Fibroblast of lung (primary cell): ENCODE measurements around the gene MBNL1. TPM values are rescaled to one million over a fixed set of nuclear protein-coding genes. Genes with fewer than 3 reads are reported as not detected.

ENCODE experiments used
- DNase-seq, 2 donors: peaks; one replicate each; pipeline versions ENCODE4 v3.0.0 to v3.0.0-alpha.2; 2010; ENCODE audit warnings: low read depth in 2 of 2
- H2AFZ ChIP-seq: 2 replicates; pipeline ENCODE4 v1.5.1; 2012; ENCODE audit warnings: low read length, control low read depth, inconsistent platforms
- H3K27ac ChIP-seq: 2 replicates; pipeline ENCODE4 v1.5.1; 2011; ENCODE audit warnings: low read length, control low read depth; ENCODE audit not compliant: insufficient read depth
- H3K27me3 ChIP-seq: 2 replicates; pipeline ENCODE4 v1.5.1; 2011; ENCODE audit warnings: mild to moderate bottlenecking, low read length; ENCODE audit not compliant: control insufficient read depth, insufficient read depth
- H3K36me3 ChIP-seq: 2 replicates; pipeline ENCODE4 v1.5.1; 2011; ENCODE audit warnings: low read length; ENCODE audit not compliant: control insufficient read depth, insufficient read depth
- H3K4me1 ChIP-seq: 2 replicates; pipeline ENCODE4 v1.5.1; 2011; ENCODE audit warnings: low read length; ENCODE audit not compliant: control insufficient read depth, insufficient read depth; ENCODE audit errors: extremely low read depth
- H3K4me2 ChIP-seq: 2 replicates; pipeline ENCODE4 v1.5.1; 2011; ENCODE audit warnings: low read length, control low read depth; ENCODE audit not compliant: insufficient read depth; ENCODE audit errors: extremely low read depth
- H3K4me3 ChIP-seq, 4 experiments: fragments of 200-600 bp in 1 of 4; sonication (generic) in 1 of 4; replicated peaks in 1 of 4; 2 replicates each; pipeline ENCODE4 v1.5.1; 2011 to 2016; ENCODE audit warnings: low read length in 4 of 4, low read depth in 3 of 4, mild to moderate bottlenecking in 3 of 4, control low read depth in 2 of 4, inconsistent platforms in 1 of 4, mixed read lengths in 1 of 4; ENCODE audit not compliant: insufficient read depth in 1 of 4; ENCODE audit errors: control extremely low read depth in 1 of 4
- H3K79me2 ChIP-seq: 2 replicates; pipeline ENCODE4 v1.5.1; 2012; ENCODE audit warnings: mild to moderate bottlenecking, low read length, inconsistent platforms; ENCODE audit not compliant: control insufficient read depth, insufficient read depth
- H3K9ac ChIP-seq: 2 replicates; pipeline ENCODE4 v1.5.1; 2011; ENCODE audit warnings: mild to moderate bottlenecking, low read length, control low read depth; ENCODE audit not compliant: insufficient read depth
- H3K9me3 ChIP-seq: 2 replicates; pipeline ENCODE4 v1.5.1; 2012; ENCODE audit warnings: low read depth, low read length; ENCODE audit not compliant: control insufficient read depth, insufficient read depth
- H4K20me1 ChIP-seq: 2 replicates; pipeline ENCODE4 v1.5.1; 2011; ENCODE audit warnings: low read length; ENCODE audit not compliant: control insufficient read depth, insufficient read depth; ENCODE audit errors: extremely low read depth
- EZH2 ChIP-seq: IDR thresholded peaks from 2 replicates; pipeline ENCODE4 v1.5.1; 2012; ENCODE audit warnings: low read length, control low read depth, mild to moderate bottlenecking; ENCODE audit errors: missing control alignments
- polyA plus RNA-seq, 2 donors: library from polyadenylated mRNA; depleted of rRNA in 1 of 2; stranded (reverse) in 1 of 2; unstranded in 1 of 2; fragments of >200 nt; gene quantifications; 2 replicates each; pipeline ENCODE4 v1.2.1, GENCODE V29; 2011 to 2012; ENCODE audit warnings: missing spikeins in 1 of 2
- total RNA-seq: library from RNA; depleted of rRNA; stranded (reverse); fragments of >200 nt; gene quantifications from 2 replicates; pipeline ENCODE4 v1.2.1, GENCODE V29; 2014
- TF ChIP-seq, protein P1 (sequence below), 2 donors: IDR thresholded peaks in 1 of 2; conservative IDR thresholded peaks in 1 of 2; 1 replicate in 1 of 2; 2 replicates in 1 of 2; pipeline ENCODE4 v1.5.1; 2011 to 2012; ENCODE audit warnings: low read length in 2 of 2, control low read depth in 1 of 2, inconsistent platforms in 1 of 2, low read depth in 1 of 2, mild to moderate bottlenecking in 1 of 2

Gene MBNL1
- total and polyA plus RNA-seq, 2 donors (not counting 1 experiment from before 2014, with no cell fraction given), result 150 to 213 TPM

DNA sequence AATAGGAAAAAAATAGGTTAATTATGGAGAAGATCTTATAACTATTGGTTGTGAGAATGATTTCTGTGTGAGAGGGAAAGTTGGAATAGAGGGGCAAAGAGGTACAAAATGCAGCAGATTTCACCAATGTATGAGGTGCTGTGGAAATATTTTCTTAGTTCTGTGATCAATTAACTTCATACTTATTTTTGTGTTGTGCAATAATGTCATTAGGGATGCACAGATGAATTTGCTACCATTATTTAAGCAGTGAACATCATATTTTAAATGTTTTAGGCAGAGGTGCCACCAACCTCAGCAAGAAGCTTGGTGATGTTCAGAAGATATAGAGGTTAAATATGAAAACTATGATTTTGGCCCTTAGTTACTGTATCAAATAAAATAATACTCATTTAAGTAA, 21.6 kb downstream of the MBNL1 start:
- DNase-seq, result no peak
- no peaks in the 10 kb centered on the region for H4K20me1 ChIP-seq
- H3K9me3 ChIP-seq, result no peaks in the 10 kb centered on the region
- peaks cover 94% of the 10 kb centered on the region for H3K79me2 ChIP-seq
- no peak overlapping the region for H3K9ac ChIP-seq
- H3K36me3 ChIP-seq, result no peaks in the 10 kb centered on the region
- H3K4me3 ChIP-seq, result no peak overlapping the region
- TF ChIP-seq, protein P1, sequence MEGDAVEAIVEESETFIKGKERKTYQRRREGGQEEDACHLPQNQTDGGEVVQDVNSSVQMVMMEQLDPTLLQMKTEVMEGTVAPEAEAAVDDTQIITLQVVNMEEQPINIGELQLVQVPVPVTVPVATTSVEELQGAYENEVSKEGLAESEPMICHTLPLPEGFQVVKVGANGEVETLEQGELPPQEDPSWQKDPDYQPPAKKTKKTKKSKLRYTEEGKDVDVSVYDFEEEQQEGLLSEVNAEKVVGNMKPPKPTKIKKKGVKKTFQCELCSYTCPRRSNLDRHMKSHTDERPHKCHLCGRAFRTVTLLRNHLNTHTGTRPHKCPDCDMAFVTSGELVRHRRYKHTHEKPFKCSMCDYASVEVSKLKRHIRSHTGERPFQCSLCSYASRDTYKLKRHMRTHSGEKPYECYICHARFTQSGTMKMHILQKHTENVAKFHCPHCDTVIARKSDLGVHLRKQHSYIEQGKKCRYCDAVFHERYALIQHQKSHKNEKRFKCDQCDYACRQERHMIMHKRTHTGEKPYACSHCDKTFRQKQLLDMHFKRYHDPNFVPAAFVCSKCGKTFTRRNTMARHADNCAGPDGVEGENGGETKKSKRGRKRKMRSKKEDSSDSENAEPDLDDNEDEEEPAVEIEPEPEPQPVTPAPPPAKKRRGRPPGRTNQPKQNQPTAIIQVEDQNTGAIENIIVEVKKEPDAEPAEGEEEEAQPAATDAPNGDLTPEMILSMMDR (conservative IDR thresholded peaks at IDR 0.05 in 1 of 2, IDR thresholded peaks at IDR 0.05 in 1 of 2; ENCODE audit: low read depth in 1 of 2, low read length in 2 of 2), result no peak
- no peak for TF ChIP-seq EZH2
- no peak overlapping the region for H3K4me2 ChIP-seq
- no peak overlapping the region for H2AFZ ChIP-seq
- no peaks in the 10 kb centered on the region for H3K27me3 ChIP-seq
- no peak overlapping the region for H3K27ac ChIP-seq
- H3K4me1 ChIP-seq, result peaks cover 5% of the 10 kb centered on the region

DNA sequence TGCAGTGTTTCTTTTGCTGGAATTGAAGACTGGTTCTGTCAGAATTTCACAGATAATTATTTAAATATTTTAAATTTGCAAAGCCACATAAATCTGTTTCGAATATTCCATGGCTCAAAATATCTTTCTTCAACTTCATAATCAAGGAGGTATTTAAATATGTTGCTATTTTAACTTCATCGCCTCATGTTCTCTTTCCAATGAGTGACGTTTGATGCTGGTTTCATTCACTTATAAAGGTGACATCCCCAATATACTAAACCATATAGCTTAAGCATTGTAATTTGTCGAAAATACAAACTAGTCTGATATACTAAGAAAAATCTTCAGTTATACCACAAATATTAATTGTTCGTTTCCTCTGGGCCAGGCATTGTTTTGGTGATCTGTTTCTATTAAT, 22.5 kb downstream of the MBNL1 start:
- Histone ChIP-seq H3K4me1 (peaks cover 5% of the 10 kb centered on the region), H3K27ac (no peak overlapping the region), H3K4me2 (no peak overlapping the region), H3K9me3 (no peaks in the 10 kb centered on the region), H2AFZ (no peak overlapping the region), H3K79me2 (peaks cover 96% of the 10 kb centered on the region), H3K27me3 (no peaks in the 10 kb centered on the region), H4K20me1 (no peaks in the 10 kb centered on the region), H3K9ac (no peak overlapping the region), H3K36me3 (no peaks in the 10 kb centered on the region), H3K4me3 (no peak overlapping the region)
- DNase-seq, result no peak
- TF ChIP-seq, protein P1 (conservative IDR thresholded peaks at IDR 0.05 in 1 of 2, IDR thresholded peaks at IDR 0.05 in 1 of 2; ENCODE audit: low read depth in 1 of 2, low read length in 2 of 2), result no peak
- TF ChIP-seq EZH2, result no peak

DNA sequence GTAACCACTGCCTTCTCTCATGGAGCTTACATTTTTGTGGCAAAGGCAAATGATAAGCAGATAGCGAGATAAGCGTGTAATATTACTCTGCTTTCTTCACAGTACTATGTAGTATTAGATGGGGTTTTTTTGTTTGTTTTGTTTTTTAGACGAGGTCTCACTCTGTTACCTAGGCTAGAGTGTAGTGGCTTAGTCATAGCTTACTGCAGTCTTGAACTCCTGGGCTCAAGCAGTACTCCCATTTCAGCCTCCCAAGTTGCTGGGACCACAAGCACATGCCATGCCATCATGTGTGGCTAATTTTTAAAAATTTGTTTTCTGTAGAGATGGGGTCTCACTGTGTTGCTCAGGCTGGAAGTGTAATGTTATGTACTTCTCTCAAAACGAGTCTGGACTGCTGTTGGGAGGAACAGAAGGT, 22.9 kb downstream of the MBNL1 start:
- Histone ChIP-seq H2AFZ (no peak overlapping the region), H3K36me3 (no peaks in the 10 kb centered on the region), H4K20me1 (no peaks in the 10 kb centered on the region), H3K27ac (no peak overlapping the region), H3K27me3 (no peaks in the 10 kb centered on the region), H3K4me3 (no peak overlapping the region), H3K9ac (no peak overlapping the region), H3K4me1 (peaks cover 5% of the 10 kb centered on the region), H3K4me2 (no peak overlapping the region), H3K79me2 (peaks cover 98% of the 10 kb centered on the region), H3K9me3 (no peaks in the 10 kb centered on the region)
- TF ChIP-seq, protein P1 (conservative IDR thresholded peaks at IDR 0.05 in 1 of 2, IDR thresholded peaks at IDR 0.05 in 1 of 2; ENCODE audit: low read depth in 1 of 2, low read length in 2 of 2), result no peak
- no peak for TF ChIP-seq EZH2
- DNase-seq, result peak in 1 of 2 donors; percentile 79
